ENCODE results near the gene TAS2R7.

The TAS2R7 gene, protein sequence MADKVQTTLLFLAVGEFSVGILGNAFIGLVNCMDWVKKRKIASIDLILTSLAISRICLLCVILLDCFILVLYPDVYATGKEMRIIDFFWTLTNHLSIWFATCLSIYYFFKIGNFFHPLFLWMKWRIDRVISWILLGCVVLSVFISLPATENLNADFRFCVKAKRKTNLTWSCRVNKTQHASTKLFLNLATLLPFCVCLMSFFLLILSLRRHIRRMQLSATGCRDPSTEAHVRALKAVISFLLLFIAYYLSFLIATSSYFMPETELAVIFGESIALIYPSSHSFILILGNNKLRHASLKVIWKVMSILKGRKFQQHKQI

DNA sequence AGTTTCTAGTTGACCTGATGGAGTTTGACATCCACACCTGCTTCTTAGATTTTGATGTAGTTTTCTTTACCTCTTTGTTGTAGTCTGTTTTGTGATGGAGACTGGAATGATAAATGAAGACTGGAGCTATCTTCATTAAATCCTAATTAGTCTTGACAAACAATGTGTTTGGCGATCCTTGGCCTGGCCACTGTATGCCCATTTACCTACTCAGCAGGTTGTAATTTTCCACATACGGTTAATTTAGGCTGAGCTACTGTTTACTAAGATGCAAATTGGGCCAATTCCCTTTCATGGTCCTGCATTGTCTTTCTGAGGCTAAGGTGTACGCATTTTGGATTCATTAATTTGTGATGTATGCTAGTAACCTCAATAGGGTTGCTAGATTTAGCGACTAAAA is at the start of gene TAS2R7:
TAS2R7 (minus strand) TSS at position 41 of the 400 bp plus-strand sequence. CDS start 57 bp downstream, outside the sequence.
- H3K27ac ChIP-seq, result no peak within 1 kb of the TSS
- H3K36me3 ChIP-seq (ENCODE audit: control insufficient read depth, insufficient read depth, low read length), result no peaks in the 10 kb centered on the region
- H3K27me3 ChIP-seq (ENCODE audit: control insufficient read depth, insufficient read depth, low read length), result no peaks in the 10 kb centered on the region
- H3K4me2 ChIP-seq (ENCODE audit: low read length), result no peak within 1 kb of the TSS
- no peaks in the 10 kb centered on the region for H3K79me2 ChIP-seq
- no peaks in the 10 kb centered on the region for H3K9me3 ChIP-seq (ENCODE audit: control insufficient read depth, low read length)
- H3K9ac ChIP-seq, result no peak within 1 kb of the TSS
- no peak within 1 kb of the TSS for H3K4me3 ChIP-seq (ENCODE audit: low read depth, low read length)
- H3K4me1 ChIP-seq, result no peaks in the 10 kb centered on the region
- no peak within 1 kb of the TSS for H2AFZ ChIP-seq
- TF ChIP-seq, protein P1, sequence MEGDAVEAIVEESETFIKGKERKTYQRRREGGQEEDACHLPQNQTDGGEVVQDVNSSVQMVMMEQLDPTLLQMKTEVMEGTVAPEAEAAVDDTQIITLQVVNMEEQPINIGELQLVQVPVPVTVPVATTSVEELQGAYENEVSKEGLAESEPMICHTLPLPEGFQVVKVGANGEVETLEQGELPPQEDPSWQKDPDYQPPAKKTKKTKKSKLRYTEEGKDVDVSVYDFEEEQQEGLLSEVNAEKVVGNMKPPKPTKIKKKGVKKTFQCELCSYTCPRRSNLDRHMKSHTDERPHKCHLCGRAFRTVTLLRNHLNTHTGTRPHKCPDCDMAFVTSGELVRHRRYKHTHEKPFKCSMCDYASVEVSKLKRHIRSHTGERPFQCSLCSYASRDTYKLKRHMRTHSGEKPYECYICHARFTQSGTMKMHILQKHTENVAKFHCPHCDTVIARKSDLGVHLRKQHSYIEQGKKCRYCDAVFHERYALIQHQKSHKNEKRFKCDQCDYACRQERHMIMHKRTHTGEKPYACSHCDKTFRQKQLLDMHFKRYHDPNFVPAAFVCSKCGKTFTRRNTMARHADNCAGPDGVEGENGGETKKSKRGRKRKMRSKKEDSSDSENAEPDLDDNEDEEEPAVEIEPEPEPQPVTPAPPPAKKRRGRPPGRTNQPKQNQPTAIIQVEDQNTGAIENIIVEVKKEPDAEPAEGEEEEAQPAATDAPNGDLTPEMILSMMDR (IDR thresholded peaks at IDR 0.05), result no peak

- H3K27me3 ChIP-seq (ENCODE audit: control insufficient read depth, insufficient read depth, low read length), result no peaks in the 10 kb centered on the region
- H3K4me2 ChIP-seq (ENCODE audit: low read length), result no peak overlapping the region
- H3K4me3 ChIP-seq (ENCODE audit: low read depth, low read length), result no peak overlapping the region
- peaks cover 3% of the 10 kb centered on the region for H3K4me1 ChIP-seq
- peaks cover 8% of the 10 kb centered on the region for H3K79me2 ChIP-seq
- H2AFZ ChIP-seq, result no peak overlapping the region
- H3K27ac ChIP-seq, result no peak overlapping the region
- H3K36me3 ChIP-seq (ENCODE audit: control insufficient read depth, insufficient read depth, low read length), result no peaks in the 10 kb centered on the region
- no peaks in the 10 kb centered on the region for H3K9me3 ChIP-seq (ENCODE audit: control insufficient read depth, low read length)
- TF ChIP-seq, protein P1 (IDR thresholded peaks at IDR 0.05), result no peak
- H3K9ac ChIP-seq, result no peak overlapping the region
Measured at GRCh38 chr12:10851243-10851858, 48.9 kb upstream of the TAS2R7 start.

- Histone ChIP-seq H3K9me3 (ENCODE audit: control insufficient read depth, low read length) (no peaks in the 10 kb centered on the region), H3K9ac (no peak within 1 kb of the TSS), H3K4me2 (ENCODE audit: low read length) (no peak within 1 kb of the TSS), H3K79me2 (no peaks in the 10 kb centered on the region), H3K27ac (no peak within 1 kb of the TSS), H2AFZ (no peak within 1 kb of the TSS), H3K27me3 (ENCODE audit: control insufficient read depth, insufficient read depth, low read length) (no peaks in the 10 kb centered on the region), H3K36me3 (ENCODE audit: control insufficient read depth, insufficient read depth, low read length) (no peaks in the 10 kb centered on the region), H3K4me1 (peaks cover 3% of the 10 kb centered on the region), H3K4me3 (ENCODE audit: low read depth, low read length) (no peak within 1 kb of the TSS)
- TF ChIP-seq, protein P1 (IDR thresholded peaks at IDR 0.05), result no peak
Measured at GRCh38 chr12:10849425-10849878, 47.0 kb upstream of the TAS2R7 start, which contains the start of gene PRR4. Gene PRR4, minus strand, starts transcription at chr12:10849475. Its CDS starts 38 bp downstream, at chr12:10849437.

DNA sequence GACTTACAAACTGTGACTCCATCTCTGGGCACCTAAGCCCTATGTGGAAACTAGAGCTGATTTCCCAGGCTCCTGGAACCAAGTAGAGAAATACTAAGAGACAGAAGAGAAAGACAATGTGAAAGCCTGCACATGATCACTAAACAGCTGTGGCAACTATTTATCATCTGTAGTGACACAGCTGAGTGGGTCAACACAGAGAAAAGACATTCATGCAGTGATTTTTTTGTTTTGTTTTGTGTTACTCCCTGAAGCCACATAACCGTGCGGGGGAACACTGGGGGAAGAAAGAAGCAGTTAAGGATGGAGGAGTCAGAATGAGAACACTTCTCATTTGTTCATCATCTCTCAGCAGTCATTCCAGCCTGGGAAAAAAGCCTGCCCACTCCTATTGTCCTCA is 45.3 kb upstream of the TAS2R7 start:
- Histone ChIP-seq H3K79me2 (no peaks in the 10 kb centered on the region), H3K9me3 (ENCODE audit: control insufficient read depth, low read length) (no peaks in the 10 kb centered on the region), H3K27me3 (ENCODE audit: control insufficient read depth, insufficient read depth, low read length) (no peaks in the 10 kb centered on the region), H3K27ac (no peak overlapping the region), H3K9ac (no peak overlapping the region), H3K36me3 (ENCODE audit: control insufficient read depth, insufficient read depth, low read length) (no peaks in the 10 kb centered on the region), H2AFZ (no peak overlapping the region), H3K4me1 (peaks cover 3% of the 10 kb centered on the region), H3K4me2 (ENCODE audit: low read length) (no peak overlapping the region), H3K4me3 (ENCODE audit: low read depth, low read length) (no peak overlapping the region)
- TF ChIP-seq, protein P1 (IDR thresholded peaks at IDR 0.05), result no peak
